ENCODE results near the gene FOXC1. TPM values are rescaled to one million over a fixed set of nuclear protein-coding genes. Genes with fewer than 3 reads are reported as not detected.

The FOXC1 gene
- total and polyA plus RNA-seq, 10 of the 15 experiments (the other 5 are each of a cell fraction or from before 2014, with no cell fraction given), result 0.13 to 1.5 (median 0.48) TPM; not detected in 2

DNA sequence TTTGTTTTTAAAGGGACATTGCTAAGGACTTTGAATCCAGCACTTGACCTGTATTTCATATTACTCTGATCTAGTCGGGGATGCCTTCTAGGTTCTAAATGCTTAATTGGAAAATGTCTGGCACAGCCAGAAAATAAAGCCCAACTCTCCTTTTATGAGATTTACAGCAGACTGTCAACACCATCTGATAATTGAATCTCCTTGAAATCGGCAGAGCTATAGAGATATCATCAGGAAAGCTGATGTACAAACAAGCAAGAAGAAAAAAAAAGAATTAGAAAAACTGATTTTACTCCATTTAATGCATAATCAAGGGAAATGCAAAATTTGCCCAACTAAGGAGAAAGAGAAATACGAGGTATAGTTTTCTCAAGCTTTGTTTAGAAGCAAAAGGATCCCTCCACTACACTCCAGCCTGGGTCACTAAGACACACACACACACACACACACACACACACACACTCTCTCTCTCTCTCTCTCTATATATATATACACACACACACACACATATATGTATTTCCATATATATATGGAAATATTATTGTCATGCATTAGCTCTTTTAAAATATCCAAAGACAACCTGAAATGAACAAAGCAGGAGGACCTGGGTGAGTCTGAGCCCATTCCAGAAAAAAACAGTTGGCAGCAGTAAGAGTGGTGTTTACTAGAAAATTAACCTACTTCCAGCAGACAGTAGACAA lies 9.5 kb upstream of the FOXC1 start:
- CTCF ChIA-PET, result interaction anchor here (1.2 kb wide), 2 partner anchors 754 to 1034 kb away, joined by 3 to 6 read pairs; no protein-coding TSS in a partner anchor
- POLR2A ChIA-PET, result interaction anchor here (0.5 to 0.7 kb wide), 2 partner anchors 8 to 67 kb away, joined by 3 to 4 read pairs; no protein-coding TSS in a partner anchor
- RAD21 ChIA-PET (ENCODE audit: unreplicated experiment), result interaction anchor here (0.6 to 1.2 kb wide), 3 partner anchors 16 to 591 kb away, joined by 3 to 4 read pairs (median 3); no protein-coding TSS in a partner anchor
- SMC1A ChIA-PET (ENCODE audit: uncharacterized antibody, unreplicated experiment), result interaction anchor here (0.5 to 1.0 kb wide), 3 partner anchors 219 to 613 kb away, joined by 3 read pairs; no protein-coding TSS in a partner anchor
- H2AFZ ChIP-seq (ENCODE audit: control insufficient read depth, low read depth, low read length), result no peak overlapping the region
- peaks cover 8 to 15% of the 10 kb centered on the region in 2 experiments for H3K27me3 ChIP-seq (replicated peaks in 1 of 2; ENCODE audit: control insufficient read depth in 2 of 2, insufficient read depth in 2 of 2, low read length in 1 of 2)
- no peak overlapping the region for H3K27ac ChIP-seq (ENCODE audit: control insufficient read depth, insufficient read depth)
- no peak for DNase-seq (ENCODE audit: low read depth, low spot score)
- WGBS (ENCODE audit: insufficient coverage, insufficient replicate concordance, low lambda C conversion rate, missing lambda C conversion rate), result 13% methylated on average over 3 of the region's 3 CpGs
- no peaks in the 10 kb centered on the region for H3K79me2 ChIP-seq (ENCODE audit: control insufficient read depth, insufficient read depth, low read length)
- no peak overlapping the region for H3K4me3 ChIP-seq
- no peaks in the 10 kb centered on the region for H4K20me1 ChIP-seq (ENCODE audit: control insufficient read depth, insufficient read depth)
- H3K4me1 ChIP-seq (ENCODE audit: control insufficient read depth, insufficient read depth, low read length), result no peaks in the 10 kb centered on the region; the same call in 1 of the 2 replicates
- in situ Hi-C loops (cut with MboI), result loop anchor here (5.0 kb wide), 1 partner anchor 507 kb away; no protein-coding TSS in a partner anchor
- H3K9ac ChIP-seq (ENCODE audit: control insufficient read depth, insufficient read depth, low read length), result no peak overlapping the region
- no peak overlapping the region for H3K4me2 ChIP-seq (ENCODE audit: control insufficient read depth, insufficient read depth)
- no peak for FAIRE-seq
- ATAC-seq, result no peak
- intact Hi-C loops (cut with micrococcal nuclease; ENCODE audit: unreplicated experiment), result loop anchor here (10.0 kb wide), 1 partner anchor 175 kb away; no protein-coding TSS in a partner anchor
- no peaks in the 10 kb centered on the region for H3K36me3 ChIP-seq (ENCODE audit: control insufficient read depth in 2 of 2, insufficient read depth in 2 of 2, low read length in 1 of 2)
- BruUV-seq (replicated peaks), result no TSS peak
- no peaks in the 10 kb centered on the region for H3K9me3 ChIP-seq (replicated peaks; ENCODE audit: control insufficient read depth, insufficient read depth, low read length)
- TF ChIP-seq, protein P1, sequence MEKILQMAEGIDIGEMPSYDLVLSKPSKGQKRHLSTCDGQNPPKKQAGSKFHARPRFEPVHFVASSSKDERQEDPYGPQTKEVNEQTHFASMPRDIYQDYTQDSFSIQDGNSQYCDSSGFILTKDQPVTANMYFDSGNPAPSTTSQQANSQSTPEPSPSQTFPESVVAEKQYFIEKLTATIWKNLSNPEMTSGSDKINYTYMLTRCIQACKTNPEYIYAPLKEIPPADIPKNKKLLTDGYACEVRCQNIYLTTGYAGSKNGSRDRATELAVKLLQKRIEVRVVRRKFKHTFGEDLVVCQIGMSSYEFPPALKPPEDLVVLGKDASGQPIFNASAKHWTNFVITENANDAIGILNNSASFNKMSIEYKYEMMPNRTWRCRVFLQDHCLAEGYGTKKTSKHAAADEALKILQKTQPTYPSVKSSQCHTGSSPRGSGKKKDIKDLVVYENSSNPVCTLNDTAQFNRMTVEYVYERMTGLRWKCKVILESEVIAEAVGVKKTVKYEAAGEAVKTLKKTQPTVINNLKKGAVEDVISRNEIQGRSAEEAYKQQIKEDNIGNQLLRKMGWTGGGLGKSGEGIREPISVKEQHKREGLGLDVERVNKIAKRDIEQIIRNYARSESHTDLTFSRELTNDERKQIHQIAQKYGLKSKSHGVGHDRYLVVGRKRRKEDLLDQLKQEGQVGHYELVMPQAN (conservative IDR thresholded peaks at IDR 0.05), result no peak
- TF ChIP-seq CBFB (IDR thresholded peaks at IDR 0.05; ENCODE audit: low read depth), result no peak
- TF ChIP-seq RAD21 (IDR thresholded peaks at IDR 0.05; ENCODE audit: insufficient read depth, low read depth, low read length), result no peak
- TF ChIP-seq, protein P2, sequence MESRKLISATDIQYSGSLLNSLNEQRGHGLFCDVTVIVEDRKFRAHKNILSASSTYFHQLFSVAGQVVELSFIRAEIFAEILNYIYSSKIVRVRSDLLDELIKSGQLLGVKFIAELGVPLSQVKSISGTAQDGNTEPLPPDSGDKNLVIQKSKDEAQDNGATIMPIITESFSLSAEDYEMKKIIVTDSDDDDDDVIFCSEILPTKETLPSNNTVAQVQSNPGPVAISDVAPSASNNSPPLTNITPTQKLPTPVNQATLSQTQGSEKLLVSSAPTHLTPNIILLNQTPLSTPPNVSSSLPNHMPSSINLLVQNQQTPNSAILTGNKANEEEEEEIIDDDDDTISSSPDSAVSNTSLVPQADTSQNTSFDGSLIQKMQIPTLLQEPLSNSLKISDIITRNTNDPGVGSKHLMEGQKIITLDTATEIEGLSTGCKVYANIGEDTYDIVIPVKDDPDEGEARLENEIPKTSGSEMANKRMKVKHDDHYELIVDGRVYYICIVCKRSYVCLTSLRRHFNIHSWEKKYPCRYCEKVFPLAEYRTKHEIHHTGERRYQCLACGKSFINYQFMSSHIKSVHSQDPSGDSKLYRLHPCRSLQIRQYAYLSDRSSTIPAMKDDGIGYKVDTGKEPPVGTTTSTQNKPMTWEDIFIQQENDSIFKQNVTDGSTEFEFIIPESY (IDR thresholded peaks at IDR 0.05), result no peak
- TF ChIP-seq YBX1 (IDR thresholded peaks at IDR 0.05), result no peak
- TF ChIP-seq, protein P3, sequence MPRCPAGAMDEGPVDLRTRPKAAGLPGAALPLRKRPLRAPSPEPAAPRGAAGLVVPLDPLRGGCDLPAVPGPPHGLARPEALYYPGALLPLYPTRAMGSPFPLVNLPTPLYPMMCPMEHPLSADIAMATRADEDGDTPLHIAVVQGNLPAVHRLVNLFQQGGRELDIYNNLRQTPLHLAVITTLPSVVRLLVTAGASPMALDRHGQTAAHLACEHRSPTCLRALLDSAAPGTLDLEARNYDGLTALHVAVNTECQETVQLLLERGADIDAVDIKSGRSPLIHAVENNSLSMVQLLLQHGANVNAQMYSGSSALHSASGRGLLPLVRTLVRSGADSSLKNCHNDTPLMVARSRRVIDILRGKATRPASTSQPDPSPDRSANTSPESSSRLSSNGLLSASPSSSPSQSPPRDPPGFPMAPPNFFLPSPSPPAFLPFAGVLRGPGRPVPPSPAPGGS (IDR thresholded peaks at IDR 0.05; ENCODE audit: borderline replicate concordance, insufficient read depth, low read depth, low read length, poor library complexity, severe bottlenecking), result no peak
- no peak for TF ChIP-seq HDGF (IDR thresholded peaks at IDR 0.05)
- TF ChIP-seq, protein P4, sequence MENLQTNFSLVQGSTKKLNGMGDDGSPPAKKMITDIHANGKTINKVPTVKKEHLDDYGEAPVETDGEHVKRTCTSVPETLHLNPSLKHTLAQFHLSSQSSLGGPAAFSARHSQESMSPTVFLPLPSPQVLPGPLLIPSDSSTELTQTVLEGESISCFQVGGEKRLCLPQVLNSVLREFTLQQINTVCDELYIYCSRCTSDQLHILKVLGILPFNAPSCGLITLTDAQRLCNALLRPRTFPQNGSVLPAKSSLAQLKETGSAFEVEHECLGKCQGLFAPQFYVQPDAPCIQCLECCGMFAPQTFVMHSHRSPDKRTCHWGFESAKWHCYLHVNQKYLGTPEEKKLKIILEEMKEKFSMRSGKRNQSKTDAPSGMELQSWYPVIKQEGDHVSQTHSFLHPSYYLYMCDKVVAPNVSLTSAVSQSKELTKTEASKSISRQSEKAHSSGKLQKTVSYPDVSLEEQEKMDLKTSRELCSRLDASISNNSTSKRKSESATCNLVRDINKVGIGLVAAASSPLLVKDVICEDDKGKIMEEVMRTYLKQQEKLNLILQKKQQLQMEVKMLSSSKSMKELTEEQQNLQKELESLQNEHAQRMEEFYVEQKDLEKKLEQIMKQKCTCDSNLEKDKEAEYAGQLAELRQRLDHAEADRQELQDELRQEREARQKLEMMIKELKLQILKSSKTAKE (IDR thresholded peaks at IDR 0.05; ENCODE audit: low read depth, poor library complexity, severe bottlenecking), result no peak
- no peak for TF ChIP-seq NRF1 (conservative IDR thresholded peaks at IDR 0.05; ENCODE audit: low read depth, low read length)
- no peak for TF ChIP-seq SMC3 (IDR thresholded peaks at IDR 0.05; ENCODE audit: borderline replicate concordance, low read length)
- no peak for TF ChIP-seq YY1 (IDR thresholded peaks at IDR 0.05; ENCODE audit: low read depth, low read length)
- TF ChIP-seq RUNX3 (IDR thresholded peaks at IDR 0.05; ENCODE audit: low read length), result no peak
- no peak for TF ChIP-seq CHD1 (IDR thresholded peaks at IDR 0.05; ENCODE audit: low read depth, low read length)
- TF ChIP-seq NR2F1 (conservative IDR thresholded peaks at IDR 0.05), result no peak

Data from GM12878 (cell line).